Activated gamma-delta T cell treated with anti-CD3 and anti-CD28 coated beads, Interleukin-2, amount 50 U/mL, for 16 hours (primary cell): ENCODE results near the gene UGT1A10.

ENCODE experiments used
- DNase-seq: peaks from one replicate; pipeline ENCODE4 v3.0.0-alpha.2; 2020; ENCODE audit warnings: low read depth

The UGT1A10 gene

GRCh38 chr2:233773854-233774253 is 137.6 kb downstream of the UGT1A10 start:
- no peak for DNase-seq

GRCh38 chr2:233775414-233775813 is 139.2 kb downstream of the UGT1A10 start:
- DNase-seq: no peak

- no peak for DNase-seq
These were observed 141.8 kb downstream of the UGT1A10 start, which contains the start of gene MROH2A for GRCh38 chr2:233778030-233778429. TSS of gene MROH2A (plus strand) at chr2:233778330. CDS start at chr2:233779359, 1,029 bp downstream.

GRCh38 chr2:233779722-233780121 is 143.5 kb downstream of the UGT1A10 start:
- no peak for DNase-seq

- DNase-seq: no peak
These were observed 144.5 kb downstream of the UGT1A10 start for GRCh38 chr2:233780771-233781170.

- DNase-seq: no peak
These were observed 153.3 kb downstream of the UGT1A10 start for GRCh38 chr2:233789554-233789953.

GRCh38 chr2:233791151-233791882 is 155.1 kb downstream of the UGT1A10 start:
- no peak for DNase-seq

GRCh38 chr2:233791883-233792329 is 155.7 kb downstream of the UGT1A10 start:
- DNase-seq: no peak

GRCh38 chr2:233792720-233793119 is 156.5 kb downstream of the UGT1A10 start:
- no peak for DNase-seq

- no peak for DNase-seq
These were observed 157.3 kb downstream of the UGT1A10 start for GRCh38 chr2:233793465-233794127.

GRCh38 chr2:233794128-233794658 is 157.9 kb downstream of the UGT1A10 start:
- DNase-seq: no peak

- DNase-seq: no peak
These were observed 159.5 kb downstream of the UGT1A10 start for GRCh38 chr2:233795735-233796171.

GRCh38 chr2:233796254-233796653 is 160.0 kb downstream of the UGT1A10 start:
- no peak for DNase-seq

GRCh38 chr2:233798335-233799086 is 162.3 kb downstream of the UGT1A10 start:
- no peak for DNase-seq

GRCh38 chr2:233799087-233799665 is 162.9 kb downstream of the UGT1A10 start:
- no peak for DNase-seq

GRCh38 chr2:233799716-233800115 is 163.5 kb downstream of the UGT1A10 start:
- DNase-seq: no peak

GRCh38 chr2:233800208-233800607 is 164.0 kb downstream of the UGT1A10 start:
- no peak for DNase-seq

- DNase-seq: no peak
These were observed 165.3 kb downstream of the UGT1A10 start for GRCh38 chr2:233801357-233802131.

GRCh38 chr2:233802132-233802815 is 166.0 kb downstream of the UGT1A10 start:
- no peak for DNase-seq

- DNase-seq: no peak
These were observed 167.2 kb downstream of the UGT1A10 start for GRCh38 chr2:233803292-233803911.
